Thyroid gland (tissue), 4 donors: Measurements from ENCODE around the gene SUN2.

Source experiments
- CTCF ChIP-seq, 6 experiments: fragments of 200-600 bp in 3 of 6; fragments of 450-650 bp in 3 of 6; sonication (generic) in 3 of 6; IDR thresholded peaks; one replicate each; pipeline ENCODE4 v1.5.1; 2016 to 2019; ENCODE audit warnings: antibody characterized with exemption in 6 of 6, mild to moderate bottlenecking in 2 of 6, inconsistent platforms in 1 of 6, moderate library complexity in 1 of 6
- POLR2A ChIP-seq, 2 donors: fragments of 450-650 bp; IDR thresholded peaks; one replicate each; pipeline ENCODE4 v1.6.1; 2017; ENCODE audit warnings: antibody characterized with exemption in 2 of 2, mild to moderate bottlenecking in 2 of 2, moderate library complexity in 1 of 2

GRCh38 chr22:38741166-38741565 lies 14.6 kb downstream of the SUN2 start:
- TF ChIP-seq CTCF (IDR thresholded peaks at IDR 0.05): no peak
- no peak for TF ChIP-seq POLR2A (IDR thresholded peaks at IDR 0.05)
